Left ventricle myocardium inferior (tissue), 1 donor: ENCODE data around the gene CTU1. TPM values are rescaled to one million over a fixed set of nuclear protein-coding genes. Genes with fewer than 3 reads are reported as not detected.

Source experiments
- DNase-seq: peaks from one replicate; pipeline ENCODE4 v3.0.0-alpha.2; 2020
- H3K27ac ChIP-seq: fragments of 200-600 bp; replicated peaks from 2 replicates; pipeline ENCODE4 v1.8.0; 2021
- H3K27me3 ChIP-seq: fragments of 200-600 bp; 2 replicates; pipeline ENCODE4 v1.8.0; 2021; ENCODE audit warnings: low read depth
- H3K36me3 ChIP-seq: fragments of 200-600 bp; 2 replicates; pipeline ENCODE4 v1.8.0; 2021
- H3K4me1 ChIP-seq: fragments of 200-600 bp; 2 replicates; pipeline ENCODE4 v1.8.0; 2021
- H3K4me3 ChIP-seq: fragments of 200-600 bp; 2 replicates; pipeline ENCODE4 v1.8.0; 2021; ENCODE audit warnings: mild to moderate bottlenecking, moderate library complexity
- H3K9me3 ChIP-seq: fragments of 200-600 bp; replicated peaks from 2 replicates; pipeline ENCODE4 v1.8.0; 2021
- intact Hi-C: fragments of 100-400 bp; cut with micrococcal nuclease; formaldehyde crosslinking; loops from one replicate; pipeline ENCODE4 v1.11.0; 2022
- total RNA-seq: library from RNA; stranded (reverse); fragmentation: NEBNext Ultra II Directional; extraction: Animal tissue kit (Norgen Biotek cat#: 25700); gene quantifications from one replicate; pipeline ENCODE4 v1.2.1, GENCODE V29; 2021
- TF ChIP-seq, protein P1 (sequence below): fragments of 200-600 bp; IDR thresholded peaks from 2 replicates; pipeline ENCODE4 v1.8.0; 2021; ENCODE audit warnings: antibody characterized with exemption, mild to moderate bottlenecking, borderline replicate concordance
- donor health status: DM: no; HTN: yes; CAD: no; lungs with severe emphysema.

Gene CTU1
- total RNA-seq, 1 donor from 2014 or later = 4.4 TPM

DNA sequence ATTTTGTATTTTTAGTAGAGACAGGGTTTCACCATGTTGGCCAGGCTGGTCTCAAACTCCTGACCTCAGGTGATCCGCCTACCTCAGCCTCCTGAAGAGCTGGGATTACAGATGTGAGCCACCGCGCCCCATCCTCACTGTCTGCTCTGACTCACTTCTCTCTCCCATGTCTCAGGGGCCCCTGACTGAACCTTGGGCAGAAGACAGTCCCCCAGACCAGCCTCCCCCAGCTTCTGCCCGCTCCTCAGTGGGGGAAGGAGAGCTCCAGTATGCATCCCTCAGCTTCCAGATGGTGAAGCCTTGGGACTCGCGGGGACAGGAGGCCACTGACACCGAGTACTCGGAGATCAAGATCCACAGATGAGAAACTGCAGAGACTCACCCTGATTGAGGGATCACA, 21.5 kb upstream of the CTU1 start:
- TF ChIP-seq, protein P1, sequence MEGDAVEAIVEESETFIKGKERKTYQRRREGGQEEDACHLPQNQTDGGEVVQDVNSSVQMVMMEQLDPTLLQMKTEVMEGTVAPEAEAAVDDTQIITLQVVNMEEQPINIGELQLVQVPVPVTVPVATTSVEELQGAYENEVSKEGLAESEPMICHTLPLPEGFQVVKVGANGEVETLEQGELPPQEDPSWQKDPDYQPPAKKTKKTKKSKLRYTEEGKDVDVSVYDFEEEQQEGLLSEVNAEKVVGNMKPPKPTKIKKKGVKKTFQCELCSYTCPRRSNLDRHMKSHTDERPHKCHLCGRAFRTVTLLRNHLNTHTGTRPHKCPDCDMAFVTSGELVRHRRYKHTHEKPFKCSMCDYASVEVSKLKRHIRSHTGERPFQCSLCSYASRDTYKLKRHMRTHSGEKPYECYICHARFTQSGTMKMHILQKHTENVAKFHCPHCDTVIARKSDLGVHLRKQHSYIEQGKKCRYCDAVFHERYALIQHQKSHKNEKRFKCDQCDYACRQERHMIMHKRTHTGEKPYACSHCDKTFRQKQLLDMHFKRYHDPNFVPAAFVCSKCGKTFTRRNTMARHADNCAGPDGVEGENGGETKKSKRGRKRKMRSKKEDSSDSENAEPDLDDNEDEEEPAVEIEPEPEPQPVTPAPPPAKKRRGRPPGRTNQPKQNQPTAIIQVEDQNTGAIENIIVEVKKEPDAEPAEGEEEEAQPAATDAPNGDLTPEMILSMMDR = no peak
- no peak overlapping the region for H3K4me3 ChIP-seq
- no peaks in the 10 kb centered on the region for H3K36me3 ChIP-seq
- peak overlapping the region; percentile 61 for H3K27ac ChIP-seq
- H3K9me3 ChIP-seq = no peaks in the 10 kb centered on the region
- peaks cover 69% of the 10 kb centered on the region for H3K27me3 ChIP-seq
- DNase-seq = no peak
- intact Hi-C loops = no loop called here
- H3K4me1 ChIP-seq = peaks cover 34% of the 10 kb centered on the region

- H3K27ac ChIP-seq = peak overlapping the region; percentile 61
- TF ChIP-seq, protein P1 = no peak
- H3K27me3 ChIP-seq = peaks cover 84% of the 10 kb centered on the region
Observed at GRCh38 chr19:51128227-51128626, 20.0 kb upstream of the CTU1 start.

GRCh38 chr19:51127755-51128154, 19.5 kb upstream of the CTU1 start:
- peaks cover 89% of the 10 kb centered on the region for H3K27me3 ChIP-seq

More at GRCh38 chr19:51128227-51128626, 20.0 kb upstream of the CTU1 start:
- no peak for DNase-seq
- no peak overlapping the region for H3K4me3 ChIP-seq
- no peaks in the 10 kb centered on the region for H3K9me3 ChIP-seq
- intact Hi-C loops = no loop called here
- H3K4me1 ChIP-seq = peaks cover 34% of the 10 kb centered on the region
- no peaks in the 10 kb centered on the region for H3K36me3 ChIP-seq

DNA sequence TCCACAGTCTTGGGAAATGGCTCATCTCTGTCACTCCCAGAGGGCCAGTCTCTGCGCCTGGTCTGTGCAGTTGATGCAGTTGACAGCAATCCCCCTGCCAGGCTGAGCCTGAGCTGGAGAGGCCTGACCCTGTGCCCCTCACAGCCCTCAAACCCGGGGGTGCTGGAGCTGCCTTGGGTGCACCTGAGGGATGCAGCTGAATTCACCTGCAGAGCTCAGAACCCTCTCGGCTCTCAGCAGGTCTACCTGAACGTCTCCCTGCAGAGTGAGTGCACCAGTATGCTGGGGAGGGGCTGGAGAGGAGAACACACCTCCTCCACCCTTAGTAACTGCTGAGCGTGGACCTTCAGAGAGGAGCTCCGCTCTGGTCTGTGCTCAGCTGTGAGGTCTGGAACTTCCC, 18.8 kb upstream of the CTU1 start:
- TF ChIP-seq, protein P1 = no peak
- H3K4me3 ChIP-seq = peak overlapping the region; percentile 44
- H3K27me3 ChIP-seq = peaks cover 84% of the 10 kb centered on the region
- no peak for DNase-seq
- H3K9me3 ChIP-seq = no peaks in the 10 kb centered on the region
- H3K36me3 ChIP-seq = no peaks in the 10 kb centered on the region
- intact Hi-C loops = no loop called here
- peak overlapping the region; percentile 61 for H3K27ac ChIP-seq
- peaks cover 24% of the 10 kb centered on the region for H3K4me1 ChIP-seq

More at GRCh38 chr19:51127755-51128154, 19.5 kb upstream of the CTU1 start:
- peak overlapping the region; percentile 61 for H3K27ac ChIP-seq
- peaks cover 31% of the 10 kb centered on the region for H3K4me1 ChIP-seq
- no peak for DNase-seq
- TF ChIP-seq, protein P1 = no peak
- no peaks in the 10 kb centered on the region for H3K9me3 ChIP-seq
- H3K4me3 ChIP-seq = peak overlapping the region; percentile 44
- no peaks in the 10 kb centered on the region for H3K36me3 ChIP-seq
- intact Hi-C loops = no loop called here

DNA sequence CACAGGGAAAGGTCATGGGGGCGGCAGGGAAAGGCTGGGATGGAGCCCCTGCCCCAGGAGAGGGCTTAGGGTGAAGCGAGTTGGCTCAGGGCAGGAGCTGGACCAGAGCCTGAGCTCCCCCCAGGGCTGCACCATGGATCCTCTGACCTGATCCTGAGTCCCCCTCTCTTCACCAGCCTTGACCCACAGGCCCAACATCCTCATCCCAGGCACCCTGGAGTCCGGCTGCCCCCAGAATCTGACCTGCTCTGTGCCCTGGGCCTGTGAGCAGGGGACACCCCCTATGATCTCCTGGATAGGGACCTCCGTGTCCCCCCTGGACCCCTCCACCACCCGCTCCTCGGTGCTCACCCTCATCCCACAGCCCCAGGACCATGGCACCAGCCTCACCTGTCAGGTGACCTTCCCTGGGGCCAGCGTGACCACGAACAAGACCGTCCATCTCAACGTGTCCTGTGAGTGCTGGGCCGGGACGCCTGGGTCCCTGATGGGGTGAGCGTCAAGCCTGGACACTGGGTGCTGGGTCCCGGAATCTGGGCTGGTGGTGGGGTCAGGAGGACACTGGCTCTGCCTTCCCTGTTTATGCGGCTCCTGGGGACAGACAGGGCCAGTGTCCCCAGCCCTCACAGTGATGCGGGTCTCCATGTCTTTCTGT, 17.3 kb upstream of the CTU1 start:
- Histone ChIP-seq H3K4me3 (peak overlapping the region; percentile 44), H3K27me3 (peaks cover 71% of the 10 kb centered on the region), H3K27ac (peak overlapping the region; percentile 61), H3K4me1 (peaks cover 18% of the 10 kb centered on the region), H3K36me3 (no peaks in the 10 kb centered on the region), H3K9me3 (no peaks in the 10 kb centered on the region)
- intact Hi-C loops = no loop called here
- TF ChIP-seq, protein P1 = no peak
- no peak for DNase-seq
